WTC11 (cell line): ENCODE results near the gene PTPRJ. TPM values are rescaled to one million over a fixed set of nuclear protein-coding genes. Genes with fewer than 3 reads are reported as not detected.

Experiments
- ATAC-seq: fragments of 200-7000 bp; cut with Tn5 transposase; 2 replicates; pipeline ENCODE4 v1.10.0; 2021; ENCODE audit warnings: mild to moderate bottlenecking, moderate library complexity
- CTCF ChIA-PET: fragments of 300-600 bp; sonication (Branson Sonifier 250); formaldehyde crosslinking; loops from one replicate; lab custom pipeline; 2021; ENCODE audit warnings: antibody characterized with exemption; lab: Charles Lee
- POLR2A ChIA-PET: fragments of 350-600 bp; sonication (Branson Sonifier 250); formaldehyde crosslinking; loops from one replicate; lab custom pipeline; 2021; ENCODE audit warnings: antibody characterized with exemption; lab: Charles Lee
- DNase-seq: peaks from one replicate; pipeline ENCODE4 v3.0.0; 2021; ENCODE audit warnings: low spot score
- H3K27ac Mint-ChIP-seq: 2 replicates; pipeline ENCODE4 v1.8.0; 2021; ENCODE audit warnings: mixed read lengths
- H3K27me3 Mint-ChIP-seq: 2 replicates; pipeline ENCODE4 v1.8.0; 2021; ENCODE audit warnings: low read depth, mild to moderate bottlenecking, moderate library complexity, mixed read lengths
- H3K36me3 Mint-ChIP-seq: 2 replicates; pipeline ENCODE4 v1.8.0; 2021; ENCODE audit warnings: mixed read lengths
- H3K4me1 Mint-ChIP-seq: 2 replicates; pipeline ENCODE4 v1.8.0; 2022; ENCODE audit warnings: mixed read lengths
- H3K4me3 Mint-ChIP-seq: 2 replicates; pipeline ENCODE4 v1.8.0; 2021; ENCODE audit warnings: mild to moderate bottlenecking, moderate library complexity, mixed read lengths
- H3K9me3 Mint-ChIP-seq: 2 replicates; pipeline ENCODE4 v1.8.0; 2021; ENCODE audit warnings: mixed read lengths
- NFYB ChIP-seq: sonication (generic); formaldehyde crosslinking; conservative IDR thresholded peaks from 2 replicates; pipeline ENCODE4 v1.8.0; 2022; ENCODE audit warnings: low read depth, missing genetic modification reagents
- NR1H2 ChIP-seq: sonication (generic); formaldehyde crosslinking; IDR thresholded peaks from 2 replicates; pipeline ENCODE4 v1.9.0; 2021; ENCODE audit warnings: mild to moderate bottlenecking, moderate library complexity, missing genetic modification reagents
- TCF7 ChIP-seq: sonication (generic); formaldehyde crosslinking; IDR thresholded peaks from 2 replicates; pipeline ENCODE4 v1.8.0; 2022; ENCODE audit warnings: mild to moderate bottlenecking, low read depth, missing genetic modification reagents, moderate library complexity
- TP53 ChIP-seq: sonication (generic); formaldehyde crosslinking; IDR thresholded peaks from 2 replicates; pipeline ENCODE4 v1.8.1; 2023; ENCODE audit warnings: mild to moderate bottlenecking, missing genetic modification reagents
- ZBTB21 ChIP-seq: sonication (generic); formaldehyde crosslinking; IDR thresholded peaks from 2 replicates; pipeline ENCODE4 v1.8.1; 2023; ENCODE audit warnings: mild to moderate bottlenecking, missing genetic modification reagents, borderline replicate concordance
- ZNF232 ChIP-seq: sonication (generic); formaldehyde crosslinking; IDR thresholded peaks from 2 replicates; pipeline ENCODE4 v1.8.0; 2022; ENCODE audit warnings: mild to moderate bottlenecking, missing genetic modification reagents
- ZNF317 ChIP-seq: sonication (generic); formaldehyde crosslinking; IDR thresholded peaks from 2 replicates; pipeline ENCODE4 v1.8.1; 2023; ENCODE audit warnings: low read depth, mild to moderate bottlenecking, moderate library complexity, missing genetic modification reagents, borderline replicate concordance
- ZNF396 ChIP-seq: fragments of 250-450 bp; sonication (Bioruptor Pico); IDR thresholded peaks from 2 replicates; pipeline ENCODE4 v1.8.0; 2021; ENCODE audit warnings: mild to moderate bottlenecking, moderate library complexity, borderline replicate concordance
- total RNA-seq: library from RNA; stranded (reverse); gene quantifications from 3 replicates; pipeline ENCODE4 v1.2.3, GENCODE V29; 2021
- TF ChIP-seq, protein P1 (sequence below): fragments of 200-600 bp; IDR thresholded peaks from 2 replicates; pipeline ENCODE4 v1.8.0; 2022; ENCODE audit warnings: antibody characterized with exemption
- TF ChIP-seq, protein P2 (sequence below): fragments of 250-450 bp; sonication (Bioruptor Pico); conservative IDR thresholded peaks from 2 replicates; pipeline ENCODE4 v1.9.0; 2021; ENCODE audit warnings: mild to moderate bottlenecking
- TF ChIP-seq, protein P3 (sequence below): sonication (generic); formaldehyde crosslinking; IDR thresholded peaks from 2 replicates; pipeline ENCODE4 v1.8.1; 2022; ENCODE audit warnings: mild to moderate bottlenecking, missing genetic modification reagents, moderate library complexity, borderline replicate concordance
- TF ChIP-seq, protein P4 (sequence below): sonication (generic); formaldehyde crosslinking; IDR thresholded peaks from 2 replicates; pipeline ENCODE4 v1.8.0; 2022; ENCODE audit warnings: mild to moderate bottlenecking, missing genetic modification reagents

Gene PTPRJ
- total RNA-seq, 1 experiment from 2014 or later, result 19.5 TPM

DNA sequence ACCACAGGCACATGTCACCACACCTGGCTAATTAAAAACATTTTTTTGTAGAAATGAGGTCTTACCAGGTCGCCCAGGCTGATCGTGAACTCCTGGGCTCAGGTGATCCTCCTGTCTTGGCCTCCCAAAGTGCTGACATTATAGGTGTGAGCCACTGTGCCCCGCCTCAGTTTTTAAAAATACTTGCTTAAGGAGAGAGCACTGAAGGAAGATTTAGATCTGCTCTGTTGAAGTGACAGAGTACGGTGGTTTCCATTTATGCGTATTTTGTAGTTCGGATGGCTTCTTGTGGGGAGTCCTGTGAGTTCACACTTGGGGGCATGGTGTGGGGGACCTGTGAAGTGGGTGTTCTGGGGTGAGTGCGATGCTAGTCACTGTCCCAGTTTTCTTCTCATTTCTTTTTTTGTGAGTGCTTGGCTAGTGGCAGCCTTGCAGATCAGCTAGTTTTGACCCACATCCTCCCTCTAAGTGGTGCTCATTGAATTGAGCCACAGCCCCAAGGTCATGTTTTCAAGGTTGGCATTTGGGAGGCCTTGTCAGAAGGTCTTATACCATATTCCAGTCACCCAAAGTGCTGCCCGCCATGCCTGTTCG lies 31.5 kb downstream of the PTPRJ start:
- ChIA-PET POLR2A (no interaction called here), CTCF (no interaction called here)
- ATAC-seq, result no peak
- TF ChIP-seq TCF7 (no peak), TP53 (CRISPR knock-in tag) (no peak)
- Mint-ChIP-seq H3K36me3 (no peaks in the 10 kb centered on the region), H3K4me3 (no peak overlapping the region), H3K27me3 (no peaks in the 10 kb centered on the region), H3K27ac (no peak overlapping the region), H3K9me3 (no peaks in the 10 kb centered on the region), H3K4me1 (peaks cover 22% of the 10 kb centered on the region)
- no peak for DNase-seq

DNA sequence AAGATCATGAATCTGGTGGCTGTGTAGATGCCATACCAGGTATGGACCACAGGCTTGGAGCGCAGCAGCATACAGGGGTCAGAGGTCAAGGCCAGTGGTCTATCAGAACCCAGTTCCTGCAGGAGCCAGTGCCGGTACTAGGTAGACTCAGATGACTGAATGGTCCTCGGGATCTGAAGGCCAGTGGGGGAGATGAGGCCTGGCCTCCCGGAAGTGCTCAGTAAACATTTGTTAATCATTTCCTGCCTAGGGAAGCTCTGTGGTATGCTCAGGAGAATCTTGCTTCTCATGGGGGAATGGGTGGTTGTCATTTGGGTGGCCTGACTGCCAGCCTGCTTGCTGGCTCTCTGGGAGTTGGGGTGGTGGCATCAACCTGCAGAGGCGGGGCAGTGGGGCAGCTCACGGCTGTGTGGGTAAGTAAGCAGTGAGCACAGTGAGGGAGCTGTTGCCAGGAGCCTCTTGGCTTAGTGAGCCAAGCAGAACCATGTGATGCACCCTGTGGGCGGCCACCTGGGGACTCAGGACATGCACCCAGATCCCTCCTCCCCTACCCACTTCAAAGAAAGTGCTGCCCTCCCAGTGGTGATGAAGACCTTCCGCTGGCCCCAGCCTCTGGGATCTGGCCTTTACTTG lies 33.0 kb downstream of the PTPRJ start:
- H3K4me1 Mint-ChIP-seq, result peaks cover 37% of the 10 kb centered on the region
- no peaks in the 10 kb centered on the region for H3K9me3 Mint-ChIP-seq
- no peak for TF ChIP-seq NFYB (CRISPR knock-in tag)
- no peaks in the 10 kb centered on the region for H3K36me3 Mint-ChIP-seq
- H3K27ac Mint-ChIP-seq, result no peak overlapping the region
- no peak overlapping the region for H3K4me3 Mint-ChIP-seq
- no peaks in the 10 kb centered on the region; the same call in 1 of the 2 replicates for H3K27me3 Mint-ChIP-seq
- ATAC-seq (peak; percentile 33), DNase-seq (no peak)
- ChIA-PET POLR2A (no interaction called here), CTCF (no interaction called here)

DNA sequence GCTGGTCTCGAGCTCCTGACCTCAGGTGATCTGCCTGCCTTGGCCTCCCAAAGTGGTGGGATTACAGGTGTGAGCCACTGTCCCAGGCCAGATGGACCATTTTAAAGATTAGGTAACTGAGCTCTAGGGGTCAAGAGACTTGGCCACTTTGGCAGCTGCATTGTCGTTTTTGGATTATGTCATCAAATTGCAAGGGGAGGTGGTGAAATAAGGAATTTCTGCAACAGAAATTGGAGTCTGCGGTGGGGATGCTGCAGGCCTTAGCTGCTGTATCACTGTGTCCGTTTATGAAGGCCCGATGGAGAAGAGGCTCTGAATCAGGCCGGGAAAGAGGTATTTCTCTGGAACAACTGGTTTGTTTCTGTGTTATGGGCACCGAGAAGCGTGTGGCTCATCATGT lies 34.6 kb downstream of the PTPRJ start:
- Mint-ChIP-seq H3K9me3 (no peaks in the 10 kb centered on the region), H3K27me3 (no peaks in the 10 kb centered on the region; the same call in 1 of the 2 replicates), H3K4me3 (no peak overlapping the region), H3K36me3 (no peaks in the 10 kb centered on the region), H3K4me1 (peaks cover 50% of the 10 kb centered on the region), H3K27ac (no peak overlapping the region)
- DNase-seq, result no peak
- no peak for TF ChIP-seq ZBTB21
- TF ChIP-seq, protein P1, sequence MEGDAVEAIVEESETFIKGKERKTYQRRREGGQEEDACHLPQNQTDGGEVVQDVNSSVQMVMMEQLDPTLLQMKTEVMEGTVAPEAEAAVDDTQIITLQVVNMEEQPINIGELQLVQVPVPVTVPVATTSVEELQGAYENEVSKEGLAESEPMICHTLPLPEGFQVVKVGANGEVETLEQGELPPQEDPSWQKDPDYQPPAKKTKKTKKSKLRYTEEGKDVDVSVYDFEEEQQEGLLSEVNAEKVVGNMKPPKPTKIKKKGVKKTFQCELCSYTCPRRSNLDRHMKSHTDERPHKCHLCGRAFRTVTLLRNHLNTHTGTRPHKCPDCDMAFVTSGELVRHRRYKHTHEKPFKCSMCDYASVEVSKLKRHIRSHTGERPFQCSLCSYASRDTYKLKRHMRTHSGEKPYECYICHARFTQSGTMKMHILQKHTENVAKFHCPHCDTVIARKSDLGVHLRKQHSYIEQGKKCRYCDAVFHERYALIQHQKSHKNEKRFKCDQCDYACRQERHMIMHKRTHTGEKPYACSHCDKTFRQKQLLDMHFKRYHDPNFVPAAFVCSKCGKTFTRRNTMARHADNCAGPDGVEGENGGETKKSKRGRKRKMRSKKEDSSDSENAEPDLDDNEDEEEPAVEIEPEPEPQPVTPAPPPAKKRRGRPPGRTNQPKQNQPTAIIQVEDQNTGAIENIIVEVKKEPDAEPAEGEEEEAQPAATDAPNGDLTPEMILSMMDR, result no peak
- TF ChIP-seq, protein P2, sequence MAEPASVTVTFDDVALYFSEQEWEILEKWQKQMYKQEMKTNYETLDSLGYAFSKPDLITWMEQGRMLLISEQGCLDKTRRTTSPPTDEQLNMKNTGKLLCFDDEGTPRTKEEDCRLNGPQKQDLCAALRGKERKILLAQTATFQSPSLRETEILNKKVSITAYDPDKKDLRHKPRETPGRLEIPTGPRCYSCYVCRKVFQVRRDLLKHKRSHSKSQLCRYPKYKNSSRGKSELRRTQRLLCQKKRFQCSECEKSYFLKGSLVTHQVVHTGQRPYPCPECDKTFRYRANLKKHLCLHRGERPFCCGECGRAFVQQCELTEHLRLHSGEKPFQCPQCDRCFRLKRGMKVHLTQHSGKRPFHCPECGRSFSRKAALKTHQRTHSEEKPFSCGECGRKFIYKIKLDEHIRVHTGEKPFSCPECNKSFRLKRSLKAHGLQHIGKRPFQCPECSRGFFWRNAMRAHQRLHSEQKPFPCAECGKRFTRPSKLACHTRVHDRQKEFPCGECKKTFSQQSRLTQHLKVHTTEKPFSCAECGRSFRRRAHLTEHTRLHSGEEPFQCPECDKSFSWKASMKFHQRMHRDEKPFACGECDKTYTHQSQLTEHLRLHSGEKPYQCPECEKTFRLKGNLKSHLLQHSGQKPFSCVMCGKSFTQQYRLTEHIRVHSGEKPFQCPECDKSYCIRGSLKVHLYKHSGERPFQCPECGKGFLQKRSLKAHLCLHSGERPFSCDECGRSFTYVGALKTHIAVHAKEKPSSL, result no peak
- TF ChIP-seq, protein P3, sequence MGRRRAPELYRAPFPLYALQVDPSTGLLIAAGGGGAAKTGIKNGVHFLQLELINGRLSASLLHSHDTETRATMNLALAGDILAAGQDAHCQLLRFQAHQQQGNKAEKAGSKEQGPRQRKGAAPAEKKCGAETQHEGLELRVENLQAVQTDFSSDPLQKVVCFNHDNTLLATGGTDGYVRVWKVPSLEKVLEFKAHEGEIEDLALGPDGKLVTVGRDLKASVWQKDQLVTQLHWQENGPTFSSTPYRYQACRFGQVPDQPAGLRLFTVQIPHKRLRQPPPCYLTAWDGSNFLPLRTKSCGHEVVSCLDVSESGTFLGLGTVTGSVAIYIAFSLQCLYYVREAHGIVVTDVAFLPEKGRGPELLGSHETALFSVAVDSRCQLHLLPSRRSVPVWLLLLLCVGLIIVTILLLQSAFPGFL (CRISPR knock-in tag), result no peak
- TF ChIP-seq NR1H2, result no peak
- TF ChIP-seq ZNF396 (CRISPR knock-in tag), result no peak
- no peak for TF ChIP-seq ZNF317 (CRISPR knock-in tag)
- TF ChIP-seq, protein P4, sequence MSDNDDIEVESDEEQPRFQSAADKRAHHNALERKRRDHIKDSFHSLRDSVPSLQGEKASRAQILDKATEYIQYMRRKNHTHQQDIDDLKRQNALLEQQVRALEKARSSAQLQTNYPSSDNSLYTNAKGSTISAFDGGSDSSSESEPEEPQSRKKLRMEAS (CRISPR knock-in tag), result no peak
- TF ChIP-seq ZNF232 (CRISPR knock-in tag), result no peak
- POLR2A ChIA-PET, result no interaction called here
- CTCF ChIA-PET, result no interaction called here
- no peak for ATAC-seq
